ENCODE data around the gene CHDH.

The CHDH gene

GRCh38 chr3:53764026-53764775 lies 82.0 kb downstream of the CHDH start:
- TF ChIP-seq EGR1 (IDR thresholded peaks at IDR 0.05): no peak
- TF ChIP-seq FOXM1 (IDR thresholded peaks at IDR 0.05; ENCODE audit: borderline replicate concordance, low read depth): no peak
- TF ChIP-seq CEBPB (IDR thresholded peaks at IDR 0.05): no peak
- no peak for TF ChIP-seq NFIC (IDR thresholded peaks at IDR 0.05)
- TF ChIP-seq USF1 (IDR thresholded peaks at IDR 0.05): no peak
- TF ChIP-seq RAD21 (IDR thresholded peaks at IDR 0.05; ENCODE audit: low read depth): no peak
- no peak for TF ChIP-seq CREB1 (IDR thresholded peaks at IDR 0.05; ENCODE audit: low read depth)
- no peak for TF ChIP-seq TEAD4 (IDR thresholded peaks at IDR 0.05)
- TF ChIP-seq TCF12 (IDR thresholded peaks at IDR 0.05; ENCODE audit: low read depth): no peak
- no peak for TF ChIP-seq MAX (IDR thresholded peaks at IDR 0.05)
- no peak for TF ChIP-seq TAF1 (IDR thresholded peaks at IDR 0.05; ENCODE audit: low read depth)
- TF ChIP-seq REST (IDR thresholded peaks at IDR 0.05; ENCODE audit: low read depth): no peak
- no peak for TF ChIP-seq ZBTB7A (IDR thresholded peaks at IDR 0.05; ENCODE audit: low read depth)
- TF ChIP-seq EP300 (IDR thresholded peaks at IDR 0.05; ENCODE audit: borderline replicate concordance): no peak
- TF ChIP-seq YY1 (IDR thresholded peaks at IDR 0.05; ENCODE audit: low read depth): no peak

GRCh38 chr3:53763353-53763752 lies 82.9 kb downstream of the CHDH start:
- TF ChIP-seq TAF1 (IDR thresholded peaks at IDR 0.05; ENCODE audit: low read depth) (no peak), NFIC (IDR thresholded peaks at IDR 0.05) (no peak), ZBTB7A (IDR thresholded peaks at IDR 0.05; ENCODE audit: low read depth) (no peak), FOXM1 (IDR thresholded peaks at IDR 0.05; ENCODE audit: borderline replicate concordance, low read depth) (no peak), EP300 (IDR thresholded peaks at IDR 0.05; ENCODE audit: borderline replicate concordance) (no peak), REST (IDR thresholded peaks at IDR 0.05; ENCODE audit: low read depth) (no peak), USF1 (IDR thresholded peaks at IDR 0.05) (no peak), YY1 (IDR thresholded peaks at IDR 0.05; ENCODE audit: low read depth) (no peak), MAX (IDR thresholded peaks at IDR 0.05) (no peak), TEAD4 (IDR thresholded peaks at IDR 0.05) (no peak), CREB1 (IDR thresholded peaks at IDR 0.05; ENCODE audit: low read depth) (no peak), CEBPB (IDR thresholded peaks at IDR 0.05) (no peak), RAD21 (IDR thresholded peaks at IDR 0.05; ENCODE audit: low read depth) (no peak), EGR1 (IDR thresholded peaks at IDR 0.05) (no peak), TCF12 (IDR thresholded peaks at IDR 0.05; ENCODE audit: low read depth) (no peak)
